Osteocyte (in vitro differentiated cells): ENCODE results near the gene NR2C2. TPM values are rescaled to one million over a fixed set of nuclear protein-coding genes. Genes with fewer than 3 reads are reported as not detected.

Experiments
- DNase-seq: peaks from one replicate; pipeline ENCODE4 v3.0.0; 2021; ENCODE audit warnings: mixed read lengths; ENCODE audit not compliant: unreplicated experiment; ENCODE audit errors: extremely low spot score
- H3K27ac Mint-ChIP-seq: one replicate; pipeline ENCODE4 v1.8.0; 2021; ENCODE audit warnings: mild to moderate bottlenecking, mixed read lengths; ENCODE audit not compliant: unreplicated experiment
- H3K27me3 Mint-ChIP-seq: one replicate; pipeline ENCODE4 v1.8.0; 2021; ENCODE audit warnings: mixed read lengths; ENCODE audit not compliant: unreplicated experiment
- H3K36me3 Mint-ChIP-seq: one replicate; pipeline ENCODE4 v1.8.0; 2021; ENCODE audit warnings: mixed read lengths; ENCODE audit not compliant: unreplicated experiment
- H3K4me1 Mint-ChIP-seq: one replicate; pipeline ENCODE4 v1.8.0; 2021; ENCODE audit warnings: mixed read lengths; ENCODE audit not compliant: unreplicated experiment
- H3K4me3 Mint-ChIP-seq: one replicate; pipeline ENCODE4 v1.8.0; 2021; ENCODE audit warnings: mild to moderate bottlenecking, moderate library complexity, mixed read lengths; ENCODE audit not compliant: unreplicated experiment
- H3K9me3 Mint-ChIP-seq: one replicate; pipeline ENCODE4 v1.8.0; 2021; ENCODE audit warnings: mixed read lengths; ENCODE audit not compliant: unreplicated experiment
- total RNA-seq: library from RNA; stranded (reverse); gene quantifications from 2 replicates; pipeline ENCODE4 v1.2.1, GENCODE V29; 2021
- TF ChIP-seq, protein P1 (sequence below): fragments of 200-600 bp; sonication (generic); IDR thresholded peaks from 2 replicates; pipeline ENCODE4 v1.5.0; 2021; ENCODE audit warnings: antibody characterized with exemption, mild to moderate bottlenecking, moderate library complexity

Gene NR2C2
- total RNA-seq, 1 donor from 2014 or later = 48.3 TPM

GRCh38 chr3:15010664-15011063 is 63.3 kb downstream of the NR2C2 start:
- TF ChIP-seq, protein P1, sequence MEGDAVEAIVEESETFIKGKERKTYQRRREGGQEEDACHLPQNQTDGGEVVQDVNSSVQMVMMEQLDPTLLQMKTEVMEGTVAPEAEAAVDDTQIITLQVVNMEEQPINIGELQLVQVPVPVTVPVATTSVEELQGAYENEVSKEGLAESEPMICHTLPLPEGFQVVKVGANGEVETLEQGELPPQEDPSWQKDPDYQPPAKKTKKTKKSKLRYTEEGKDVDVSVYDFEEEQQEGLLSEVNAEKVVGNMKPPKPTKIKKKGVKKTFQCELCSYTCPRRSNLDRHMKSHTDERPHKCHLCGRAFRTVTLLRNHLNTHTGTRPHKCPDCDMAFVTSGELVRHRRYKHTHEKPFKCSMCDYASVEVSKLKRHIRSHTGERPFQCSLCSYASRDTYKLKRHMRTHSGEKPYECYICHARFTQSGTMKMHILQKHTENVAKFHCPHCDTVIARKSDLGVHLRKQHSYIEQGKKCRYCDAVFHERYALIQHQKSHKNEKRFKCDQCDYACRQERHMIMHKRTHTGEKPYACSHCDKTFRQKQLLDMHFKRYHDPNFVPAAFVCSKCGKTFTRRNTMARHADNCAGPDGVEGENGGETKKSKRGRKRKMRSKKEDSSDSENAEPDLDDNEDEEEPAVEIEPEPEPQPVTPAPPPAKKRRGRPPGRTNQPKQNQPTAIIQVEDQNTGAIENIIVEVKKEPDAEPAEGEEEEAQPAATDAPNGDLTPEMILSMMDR = no peak
- Mint-ChIP-seq H3K9me3 (no peaks in the 10 kb centered on the region), H3K27ac (no peak overlapping the region), H3K36me3 (peaks cover 43% of the 10 kb centered on the region), H3K4me3 (no peak overlapping the region), H3K4me1 (peaks cover 8% of the 10 kb centered on the region), H3K27me3 (no peaks in the 10 kb centered on the region)
- DNase-seq = no peak

- Mint-ChIP-seq H3K4me1 (peaks cover 8% of the 10 kb centered on the region), H3K4me3 (no peak overlapping the region), H3K27ac (no peak overlapping the region), H3K36me3 (peaks cover 47% of the 10 kb centered on the region), H3K27me3 (no peaks in the 10 kb centered on the region), H3K9me3 (no peaks in the 10 kb centered on the region)
- no peak for DNase-seq
- TF ChIP-seq, protein P1 = no peak
Measured at GRCh38 chr3:15011174-15011573, 63.8 kb downstream of the NR2C2 start.

- Mint-ChIP-seq H3K9me3 (no peaks in the 10 kb centered on the region), H3K4me1 (peaks cover 6% of the 10 kb centered on the region), H3K27me3 (no peaks in the 10 kb centered on the region), H3K27ac (no peak overlapping the region), H3K4me3 (no peak overlapping the region), H3K36me3 (peaks cover 48% of the 10 kb centered on the region)
- TF ChIP-seq, protein P1 = no peak
- no peak for DNase-seq
Measured at GRCh38 chr3:15014606-15015328, 67.4 kb downstream of the NR2C2 start.

DNA sequence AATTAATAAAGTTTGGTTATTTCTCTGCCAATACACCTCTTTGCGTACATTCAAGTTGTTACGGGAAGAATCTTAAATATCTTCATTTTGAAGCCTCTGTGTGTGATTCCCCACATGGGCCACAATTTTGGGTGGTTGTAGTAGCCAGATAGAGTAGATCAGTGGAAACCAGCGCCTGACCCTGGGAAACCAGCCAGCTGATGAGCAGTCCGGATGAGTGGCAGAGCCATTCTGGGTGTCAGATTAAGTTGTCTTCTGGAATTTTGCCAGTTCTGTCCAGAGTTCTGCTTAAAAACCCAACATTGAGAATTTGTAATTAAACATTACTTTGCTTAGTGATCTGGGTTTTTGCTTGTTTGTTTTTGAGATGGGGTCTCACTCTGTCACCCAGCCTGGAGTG is 68.1 kb downstream of the NR2C2 start:
- Mint-ChIP-seq H3K27me3 (no peaks in the 10 kb centered on the region), H3K4me1 (peaks cover 6% of the 10 kb centered on the region), H3K36me3 (peaks cover 48% of the 10 kb centered on the region), H3K9me3 (no peaks in the 10 kb centered on the region), H3K4me3 (no peak overlapping the region), H3K27ac (no peak overlapping the region)
- DNase-seq = peak; percentile 40
- TF ChIP-seq, protein P1 = no peak

GRCh38 chr3:15017191-15017590 is 69.8 kb downstream of the NR2C2 start:
- no peaks in the 10 kb centered on the region for H3K27me3 Mint-ChIP-seq
- H3K4me1 Mint-ChIP-seq = peaks cover 6% of the 10 kb centered on the region
- H3K4me3 Mint-ChIP-seq = no peak overlapping the region
- H3K36me3 Mint-ChIP-seq = peaks cover 53% of the 10 kb centered on the region
- TF ChIP-seq, protein P1 = no peak
- H3K9me3 Mint-ChIP-seq = no peaks in the 10 kb centered on the region
- no peak overlapping the region for H3K27ac Mint-ChIP-seq
- no peak for DNase-seq
